Breast epithelium (tissue), 4 donors: ENCODE measurements around the gene HDAC4. TPM values are rescaled to one million over a fixed set of nuclear protein-coding genes. Genes with fewer than 3 reads are reported as not detected.

Experiments
- DNase-seq, 2 donors: peaks; one replicate each; pipeline ENCODE4 v3.0.0-alpha.2; 2019; ENCODE audit warnings: low spot score in 2 of 2
- H3K27ac ChIP-seq, 2 donors: fragments of 200-600 bp; sonication (generic) in 1 of 2; one replicate each; pipeline ENCODE4 v1.5.1; 2016 to 2019; ENCODE audit warnings: mild to moderate bottlenecking in 1 of 2
- H3K27me3 ChIP-seq, 2 donors: fragments of 200-600 bp; sonication (generic) in 1 of 2; one replicate each; pipeline versions ENCODE4 v1.5.1 to v1.6.0; 2017 to 2019; ENCODE audit warnings: control low read depth in 1 of 2, mild to moderate bottlenecking in 1 of 2
- H3K36me3 ChIP-seq: fragments of 200-600 bp; one replicate; pipeline ENCODE4 v1.5.1; 2019
- H3K4me1 ChIP-seq, 2 donors: fragments of 200-600 bp; sonication (generic); one replicate each; pipeline ENCODE4 v1.5.1; 2016 to 2019; ENCODE audit warnings: control low read depth in 1 of 2
- H3K4me3 ChIP-seq, 3 donors: fragments of 200-600 bp; sonication (generic); 1 replicate in 2 of 3; 2 replicates in 1 of 3; pipeline ENCODE4 v1.5.1; 2016 to 2019; ENCODE audit warnings: mild to moderate bottlenecking in 3 of 3, moderate library complexity in 2 of 3
- H3K9me3 ChIP-seq, 2 donors: fragments of 200-600 bp; sonication (generic) in 1 of 2; one replicate each; pipeline ENCODE4 v1.5.1; 2016 to 2019; ENCODE audit warnings: control low read depth in 1 of 2
- POLR2A ChIP-seq: fragments of 450-650 bp; IDR thresholded peaks from one replicate; pipeline ENCODE4 v1.6.1; 2016; ENCODE audit warnings: antibody characterized with exemption, mild to moderate bottlenecking, moderate library complexity
- POLR2AphosphoS5 ChIP-seq, 3 donors: sonication (generic); formaldehyde crosslinking; IDR thresholded peaks; one replicate each; pipeline ENCODE4 v1.6.1; 2017; ENCODE audit warnings: antibody characterized with exemption in 3 of 3
- intact Hi-C: fragments of 100-400 bp; cut with DNase I; formaldehyde crosslinking; loops from one replicate; pipeline ENCODE4 v1.15.1; 2023; ENCODE audit warnings: low total_unique reads
- total RNA-seq, 3 donors: library from RNA; depleted of rRNA; stranded (reverse); fragments of >200 nt; gene quantifications; one replicate each; pipeline ENCODE4 v1.1.0, GENCODE V29; 2016
- TF ChIP-seq, protein P1 (sequence below), 3 donors: fragments of 450-650 bp; IDR thresholded peaks; one replicate each; pipeline ENCODE4 v1.5.1; 2016 to 2017; ENCODE audit warnings: antibody characterized with exemption in 3 of 3, mild to moderate bottlenecking in 3 of 3, moderate library complexity in 3 of 3

The HDAC4 gene
- total RNA-seq, 3 donors from 2014 or later, result 20.3 to 36.0 (median 32.8) TPM

DNA sequence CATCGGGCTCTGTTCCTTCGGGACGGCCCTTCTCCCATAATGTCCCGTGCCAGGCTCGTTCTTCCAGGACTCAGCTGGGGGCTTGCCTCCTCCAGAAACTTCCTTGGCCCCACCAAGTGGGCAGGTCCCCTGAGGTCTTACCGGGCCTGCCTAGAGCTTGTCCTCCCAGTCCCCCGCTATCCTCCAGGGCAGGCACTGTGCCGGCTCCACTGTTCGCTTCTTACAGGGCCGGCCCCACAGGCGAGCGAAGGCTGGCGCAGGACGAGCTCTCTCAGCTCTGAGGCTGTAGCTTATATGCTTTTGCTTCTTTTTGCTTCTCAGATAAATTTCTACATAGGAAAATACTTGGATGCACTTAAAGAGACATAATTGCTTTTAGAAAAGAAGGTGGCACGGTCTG is 323.6 kb downstream of the HDAC4 start:
- no peaks in the 10 kb centered on the region for H3K36me3 ChIP-seq

DNA sequence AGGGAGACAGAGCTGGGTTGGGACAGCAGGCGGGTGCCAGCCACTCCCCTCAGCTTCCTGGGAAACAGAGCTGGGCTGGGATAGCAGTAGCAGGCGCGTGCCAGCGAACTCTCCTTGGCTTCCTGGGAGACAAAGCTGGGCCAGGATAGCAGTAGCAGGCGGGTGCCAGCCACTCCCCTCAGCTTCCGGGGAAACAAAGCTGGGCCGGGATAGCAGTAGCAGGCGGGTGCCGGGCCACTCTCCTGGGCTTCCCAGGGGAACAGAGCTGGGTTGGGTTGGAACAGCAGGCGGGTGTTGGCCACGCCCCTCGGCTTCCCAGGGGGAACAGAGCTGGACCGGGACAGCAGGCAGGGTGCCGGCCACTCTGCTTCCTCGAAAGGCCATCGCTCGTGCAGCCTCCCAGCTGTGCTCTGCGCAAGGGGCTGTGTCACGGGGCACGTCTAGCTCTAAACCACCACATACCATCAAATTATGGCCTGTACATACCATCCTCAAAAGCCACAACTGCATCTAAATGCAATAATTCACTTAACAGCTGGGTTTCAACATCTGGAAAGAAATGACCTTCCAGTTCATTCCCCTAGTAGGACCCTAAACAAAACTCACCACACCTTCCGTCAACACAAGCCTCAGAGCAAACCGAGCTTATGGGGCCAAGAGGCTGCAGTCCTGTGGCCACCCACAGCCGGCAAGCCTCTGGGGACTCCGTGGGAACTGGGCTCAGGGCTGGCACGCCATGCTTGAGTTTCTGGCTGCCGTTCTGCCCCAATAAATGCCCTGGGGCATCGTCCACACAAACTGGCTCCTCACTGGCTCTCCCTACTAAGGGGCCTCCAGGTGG is 324.7 kb downstream of the HDAC4 start:
- no peak for TF ChIP-seq POLR2A
- TF ChIP-seq, protein P1, sequence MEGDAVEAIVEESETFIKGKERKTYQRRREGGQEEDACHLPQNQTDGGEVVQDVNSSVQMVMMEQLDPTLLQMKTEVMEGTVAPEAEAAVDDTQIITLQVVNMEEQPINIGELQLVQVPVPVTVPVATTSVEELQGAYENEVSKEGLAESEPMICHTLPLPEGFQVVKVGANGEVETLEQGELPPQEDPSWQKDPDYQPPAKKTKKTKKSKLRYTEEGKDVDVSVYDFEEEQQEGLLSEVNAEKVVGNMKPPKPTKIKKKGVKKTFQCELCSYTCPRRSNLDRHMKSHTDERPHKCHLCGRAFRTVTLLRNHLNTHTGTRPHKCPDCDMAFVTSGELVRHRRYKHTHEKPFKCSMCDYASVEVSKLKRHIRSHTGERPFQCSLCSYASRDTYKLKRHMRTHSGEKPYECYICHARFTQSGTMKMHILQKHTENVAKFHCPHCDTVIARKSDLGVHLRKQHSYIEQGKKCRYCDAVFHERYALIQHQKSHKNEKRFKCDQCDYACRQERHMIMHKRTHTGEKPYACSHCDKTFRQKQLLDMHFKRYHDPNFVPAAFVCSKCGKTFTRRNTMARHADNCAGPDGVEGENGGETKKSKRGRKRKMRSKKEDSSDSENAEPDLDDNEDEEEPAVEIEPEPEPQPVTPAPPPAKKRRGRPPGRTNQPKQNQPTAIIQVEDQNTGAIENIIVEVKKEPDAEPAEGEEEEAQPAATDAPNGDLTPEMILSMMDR (IDR thresholded peaks at IDR 0.05), result no peak
- TF ChIP-seq POLR2AphosphoS5 (IDR thresholded peaks at IDR 0.05), result no peak
- intact Hi-C loops, result no loop called here
- Histone ChIP-seq H3K27me3 (no peaks in the 10 kb centered on the region), H3K9me3 (no peaks in the 10 kb centered on the region), H3K4me1 (no peaks in the 10 kb centered on the region), H3K36me3 (no peaks in the 10 kb centered on the region), H3K4me3 (no peak overlapping the region), H3K27ac (no peak overlapping the region)
- DNase-seq, result no peak

More for the DNA sequence above, 323.6 kb downstream of the HDAC4 start:
- TF ChIP-seq, protein P1 (IDR thresholded peaks at IDR 0.05), result no peak
- no peak for TF ChIP-seq POLR2AphosphoS5 (IDR thresholded peaks at IDR 0.05)
- no peak for TF ChIP-seq POLR2A
- Histone ChIP-seq H3K4me1 (no peaks in the 10 kb centered on the region), H3K27ac (no peak overlapping the region), H3K27me3 (no peaks in the 10 kb centered on the region), H3K9me3 (no peaks in the 10 kb centered on the region), H3K4me3 (no peak overlapping the region)
- intact Hi-C loops, result no loop called here
- DNase-seq, result no peak

- no peaks in the 10 kb centered on the region for H3K36me3 ChIP-seq
- no peaks in the 10 kb centered on the region for H3K4me1 ChIP-seq
- H3K9me3 ChIP-seq, result no peaks in the 10 kb centered on the region
- TF ChIP-seq POLR2A (no peak), POLR2AphosphoS5 (IDR thresholded peaks at IDR 0.05) (no peak)
- TF ChIP-seq, protein P1 (IDR thresholded peaks at IDR 0.05), result no peak
- H3K27me3 ChIP-seq, result no peaks in the 10 kb centered on the region
- no peak overlapping the region for H3K27ac ChIP-seq
- no peak overlapping the region for H3K4me3 ChIP-seq
- DNase-seq, result no peak
- intact Hi-C loops, result no loop called here
Measured at GRCh38 chr2:239073745-239074530, 326.9 kb downstream of the HDAC4 start.

DNA sequence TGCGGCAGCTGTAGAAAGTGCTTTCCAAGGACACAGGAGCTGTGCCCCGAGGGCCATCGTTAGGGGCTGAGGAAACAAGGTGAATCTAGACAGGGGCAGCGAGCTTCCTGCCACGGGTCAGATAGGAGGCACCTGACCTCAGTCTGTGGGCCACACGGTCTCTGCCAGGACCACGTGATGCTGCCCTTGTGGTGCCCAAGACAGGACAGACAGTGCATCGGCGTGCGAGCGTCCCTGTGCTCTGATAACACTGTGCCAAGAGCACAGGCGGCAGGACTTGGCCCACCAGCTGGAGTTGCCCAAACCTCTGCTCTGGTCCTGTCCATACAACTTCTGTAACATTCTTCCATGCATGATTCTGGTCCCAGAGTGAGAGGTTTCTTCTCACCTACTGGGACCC is 327.6 kb downstream of the HDAC4 start:
- no peaks in the 10 kb centered on the region for H3K27me3 ChIP-seq
- no peak overlapping the region for H3K4me3 ChIP-seq
- no peaks in the 10 kb centered on the region for H3K9me3 ChIP-seq
- no peak for TF ChIP-seq POLR2A
- TF ChIP-seq, protein P1 (IDR thresholded peaks at IDR 0.05), result no peak
- TF ChIP-seq POLR2AphosphoS5 (IDR thresholded peaks at IDR 0.05), result no peak
- H3K4me1 ChIP-seq, result no peaks in the 10 kb centered on the region
- no peaks in the 10 kb centered on the region for H3K36me3 ChIP-seq
- H3K27ac ChIP-seq, result no peak overlapping the region
- intact Hi-C loops, result no loop called here
- DNase-seq, result no peak

DNA sequence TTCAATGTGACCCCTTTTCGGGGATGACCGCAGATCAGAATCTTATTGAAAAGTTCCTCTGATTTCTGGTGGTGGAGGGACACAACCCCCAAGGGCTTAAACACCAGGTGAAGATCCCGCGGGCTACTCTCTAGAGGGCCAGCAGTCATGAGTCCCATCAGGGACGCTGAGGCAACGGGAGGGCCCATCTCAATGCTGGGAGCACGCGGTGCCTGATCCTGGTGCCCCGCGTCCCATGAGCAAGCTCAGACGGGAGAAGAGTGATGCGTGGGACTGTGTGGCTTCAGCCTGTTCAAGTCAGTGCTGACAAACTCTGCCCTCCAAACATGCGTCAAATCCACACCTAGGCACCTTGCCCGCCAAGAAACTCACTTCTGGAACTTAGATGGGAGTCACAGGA is 328.0 kb downstream of the HDAC4 start:
- no peaks in the 10 kb centered on the region for H3K27me3 ChIP-seq
- H3K27ac ChIP-seq, result no peak overlapping the region
- DNase-seq, result no peak
- peaks cover under 1% of the 10 kb centered on the region for H3K36me3 ChIP-seq
- H3K4me1 ChIP-seq, result no peaks in the 10 kb centered on the region
- no peak overlapping the region for H3K4me3 ChIP-seq
- TF ChIP-seq POLR2AphosphoS5 (IDR thresholded peaks at IDR 0.05) (no peak), POLR2A (no peak)
- TF ChIP-seq, protein P1 (IDR thresholded peaks at IDR 0.05), result no peak
- no peaks in the 10 kb centered on the region for H3K9me3 ChIP-seq
- intact Hi-C loops, result no loop called here
